ENCODE data around the gene CELF2. TPM values are rescaled to one million over a fixed set of nuclear protein-coding genes. Genes with fewer than 3 reads are reported as not detected.

Gene CELF2
- total and polyA plus RNA-seq, 2 experiments from 2014 or later = 16.6 to 26.9 TPM

- H3K27ac ChIP-seq = no peak overlapping the region
- no peaks in the 10 kb centered on the region for H3K9me2 ChIP-seq (replicated peaks; ENCODE audit: insufficient read depth)
- no peak overlapping the region for H3K4me2 ChIP-seq
- H3K27me3 ChIP-seq = peaks cover 48% of the 10 kb centered on the region
- DNase-seq (ENCODE audit: low spot score) = no peak
- peaks cover 5% of the 10 kb centered on the region for H3K79me2 ChIP-seq
- TF ChIP-seq EZH2phosphoT487 (IDR thresholded peaks at IDR 0.05; ENCODE audit: low read depth, severe bottlenecking, unreplicated experiment) = no peak
- no peak for TF ChIP-seq CTCF (IDR thresholded peaks at IDR 0.05; ENCODE audit: poor library complexity)
- no peak for TF ChIP-seq EZH2 (IDR thresholded peaks at IDR 0.05; ENCODE audit: borderline replicate concordance)
- no peaks in the 10 kb centered on the region for H4K20me1 ChIP-seq (ENCODE audit: insufficient read depth, poor library complexity, severe bottlenecking)
- H3K4me1 ChIP-seq (ENCODE audit: insufficient read depth) = no peaks in the 10 kb centered on the region
- H2AFZ ChIP-seq = no peak overlapping the region
- H3K36me3 ChIP-seq (replicated peaks; ENCODE audit: insufficient read depth, low read depth) = no peaks in the 10 kb centered on the region
- WGBS (ENCODE audit: low lambda C conversion rate, missing lambda C conversion rate) = 50% methylated on average over 2 of the region's 2 CpGs
- no peak overlapping the region for H3K4me3 ChIP-seq
- no peaks in the 10 kb centered on the region for H3K9me3 ChIP-seq (ENCODE audit: low read depth)
Observed at GRCh38 chr10:11022213-11022612, 4.5 kb downstream of the CELF2 start.

GRCh38 chr10:11023009-11023953 lies 5.6 kb downstream of the CELF2 start:
- no peak for TF ChIP-seq EZH2 (IDR thresholded peaks at IDR 0.05; ENCODE audit: borderline replicate concordance)
- no peak for TF ChIP-seq EZH2phosphoT487 (IDR thresholded peaks at IDR 0.05; ENCODE audit: low read depth, severe bottlenecking, unreplicated experiment)
- TF ChIP-seq CTCF (IDR thresholded peaks at IDR 0.05; ENCODE audit: poor library complexity) = no peak
- WGBS (ENCODE audit: low lambda C conversion rate, missing lambda C conversion rate) = 76% methylated on average over 10 of the region's 10 CpGs

GRCh38 chr10:11024596-11024995 lies 6.9 kb downstream of the CELF2 start:
- Histone ChIP-seq H3K27me3 (peaks cover 37% of the 10 kb centered on the region), H3K36me3 (replicated peaks; ENCODE audit: insufficient read depth, low read depth) (no peaks in the 10 kb centered on the region), H3K27ac (no peak overlapping the region), H3K9me3 (ENCODE audit: low read depth) (no peaks in the 10 kb centered on the region), H3K9me2 (replicated peaks; ENCODE audit: insufficient read depth) (no peaks in the 10 kb centered on the region), H3K4me3 (no peak overlapping the region), H3K4me2 (no peak overlapping the region), H3K79me2 (peaks cover 5% of the 10 kb centered on the region), H4K20me1 (ENCODE audit: insufficient read depth, poor library complexity, severe bottlenecking) (no peaks in the 10 kb centered on the region), H2AFZ (no peak overlapping the region), H3K4me1 (ENCODE audit: insufficient read depth) (no peaks in the 10 kb centered on the region)
- DNase-seq (ENCODE audit: low spot score) = no peak
- WGBS (ENCODE audit: low lambda C conversion rate, missing lambda C conversion rate) = 100% methylated on average over 1 of the region's 1 CpG
- TF ChIP-seq CTCF (IDR thresholded peaks at IDR 0.05; ENCODE audit: poor library complexity) (no peak), EZH2 (IDR thresholded peaks at IDR 0.05; ENCODE audit: borderline replicate concordance) (no peak), EZH2phosphoT487 (IDR thresholded peaks at IDR 0.05; ENCODE audit: low read depth, severe bottlenecking, unreplicated experiment) (no peak)

More at GRCh38 chr10:11023009-11023953, 5.6 kb downstream of the CELF2 start:
- H3K27me3 ChIP-seq = peaks cover 47% of the 10 kb centered on the region
- H3K4me2 ChIP-seq = no peak overlapping the region
- no peak overlapping the region for H3K27ac ChIP-seq
- H3K79me2 ChIP-seq = peaks cover 5% of the 10 kb centered on the region
- no peaks in the 10 kb centered on the region for H4K20me1 ChIP-seq (ENCODE audit: insufficient read depth, poor library complexity, severe bottlenecking)
- no peak overlapping the region for H3K4me3 ChIP-seq
- DNase-seq (ENCODE audit: low spot score) = no peak
- H3K9me3 ChIP-seq (ENCODE audit: low read depth) = no peaks in the 10 kb centered on the region
- no peaks in the 10 kb centered on the region for H3K36me3 ChIP-seq (replicated peaks; ENCODE audit: insufficient read depth, low read depth)
- H3K9me2 ChIP-seq (replicated peaks; ENCODE audit: insufficient read depth) = no peaks in the 10 kb centered on the region
- no peaks in the 10 kb centered on the region for H3K4me1 ChIP-seq (ENCODE audit: insufficient read depth)
- no peak overlapping the region for H2AFZ ChIP-seq

Measured in hepatocyte (in vitro differentiated cells).